Measurements from ENCODE around the gene MED17.

The MED17 gene, protein sequence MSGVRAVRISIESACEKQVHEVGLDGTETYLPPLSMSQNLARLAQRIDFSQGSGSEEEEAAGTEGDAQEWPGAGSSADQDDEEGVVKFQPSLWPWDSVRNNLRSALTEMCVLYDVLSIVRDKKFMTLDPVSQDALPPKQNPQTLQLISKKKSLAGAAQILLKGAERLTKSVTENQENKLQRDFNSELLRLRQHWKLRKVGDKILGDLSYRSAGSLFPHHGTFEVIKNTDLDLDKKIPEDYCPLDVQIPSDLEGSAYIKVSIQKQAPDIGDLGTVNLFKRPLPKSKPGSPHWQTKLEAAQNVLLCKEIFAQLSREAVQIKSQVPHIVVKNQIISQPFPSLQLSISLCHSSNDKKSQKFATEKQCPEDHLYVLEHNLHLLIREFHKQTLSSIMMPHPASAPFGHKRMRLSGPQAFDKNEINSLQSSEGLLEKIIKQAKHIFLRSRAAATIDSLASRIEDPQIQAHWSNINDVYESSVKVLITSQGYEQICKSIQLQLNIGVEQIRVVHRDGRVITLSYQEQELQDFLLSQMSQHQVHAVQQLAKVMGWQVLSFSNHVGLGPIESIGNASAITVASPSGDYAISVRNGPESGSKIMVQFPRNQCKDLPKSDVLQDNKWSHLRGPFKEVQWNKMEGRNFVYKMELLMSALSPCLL

GRCh38 chr11:93784145-93784934, at the start of gene MED17:
Gene MED17 (plus strand): TSS chr11:93784282. CDS start chr11:93784514, 232 bp downstream.
- peak; percentile 95 for DNase-seq

- no peak for DNase-seq
Observed at GRCh38 chr11:93734427-93735222, 49.5 kb upstream of the MED17 start.

GRCh38 chr11:93735627-93736026, 48.5 kb upstream of the MED17 start:
- DNase-seq, result no peak

- no peak for DNase-seq
Observed at GRCh38 chr11:93736129-93736528, 48.0 kb upstream of the MED17 start.

DNA sequence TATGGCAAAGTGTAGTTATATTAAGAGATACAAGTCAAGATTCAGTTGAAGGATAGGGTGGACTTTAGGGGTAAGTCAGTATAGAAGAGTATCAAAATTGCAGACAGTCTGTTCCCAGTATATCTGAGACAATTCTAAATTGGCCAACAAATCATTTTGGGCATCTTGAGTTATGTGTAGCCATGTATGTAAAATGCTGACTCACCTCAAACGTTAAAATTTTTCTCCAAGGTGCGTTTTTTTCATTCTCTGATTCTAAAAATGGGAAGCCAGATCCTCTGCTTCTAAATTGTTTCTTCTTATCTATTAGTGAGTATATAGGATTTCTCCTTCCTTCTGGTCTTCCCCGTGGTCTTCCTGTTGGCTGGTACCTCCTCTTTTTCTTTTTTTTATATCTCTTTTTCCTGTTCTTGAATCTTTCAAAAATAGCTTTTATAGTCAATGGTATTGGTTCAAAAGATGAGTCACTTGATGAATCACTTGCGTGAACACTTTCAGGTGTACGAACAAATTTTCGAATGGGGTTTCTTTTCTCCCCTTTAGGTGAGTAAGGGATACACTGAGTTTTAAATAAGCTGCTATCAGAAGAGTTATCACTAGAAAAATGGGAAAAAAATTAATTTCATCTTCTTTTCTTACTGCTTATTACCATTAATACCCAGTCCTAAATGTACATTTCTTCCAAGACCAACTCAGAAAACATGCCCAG, 46.0 kb upstream of the MED17 start:
- peak; percentile 55 for DNase-seq

DNA sequence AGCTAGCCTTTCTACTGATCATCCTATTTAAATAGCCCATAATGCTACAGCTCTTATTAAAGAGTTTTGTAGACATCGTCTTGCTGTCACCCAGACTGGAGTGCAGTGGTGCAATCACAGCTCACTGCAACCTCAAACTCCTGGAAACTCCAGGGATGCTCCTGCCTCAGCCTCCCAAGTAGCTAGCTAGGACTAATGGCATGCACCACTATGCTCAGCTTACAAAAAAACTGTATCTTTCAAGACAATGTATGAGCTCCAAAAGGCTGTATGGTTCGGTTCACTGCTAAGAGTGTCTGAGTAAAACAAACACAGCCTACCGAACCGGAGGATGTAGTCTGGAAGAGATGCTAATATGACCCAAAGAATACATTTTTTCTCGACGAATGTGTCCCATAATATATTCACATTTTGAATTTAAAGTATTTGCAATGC, 45.4 kb upstream of the MED17 start:
- no peak for DNase-seq

DNA sequence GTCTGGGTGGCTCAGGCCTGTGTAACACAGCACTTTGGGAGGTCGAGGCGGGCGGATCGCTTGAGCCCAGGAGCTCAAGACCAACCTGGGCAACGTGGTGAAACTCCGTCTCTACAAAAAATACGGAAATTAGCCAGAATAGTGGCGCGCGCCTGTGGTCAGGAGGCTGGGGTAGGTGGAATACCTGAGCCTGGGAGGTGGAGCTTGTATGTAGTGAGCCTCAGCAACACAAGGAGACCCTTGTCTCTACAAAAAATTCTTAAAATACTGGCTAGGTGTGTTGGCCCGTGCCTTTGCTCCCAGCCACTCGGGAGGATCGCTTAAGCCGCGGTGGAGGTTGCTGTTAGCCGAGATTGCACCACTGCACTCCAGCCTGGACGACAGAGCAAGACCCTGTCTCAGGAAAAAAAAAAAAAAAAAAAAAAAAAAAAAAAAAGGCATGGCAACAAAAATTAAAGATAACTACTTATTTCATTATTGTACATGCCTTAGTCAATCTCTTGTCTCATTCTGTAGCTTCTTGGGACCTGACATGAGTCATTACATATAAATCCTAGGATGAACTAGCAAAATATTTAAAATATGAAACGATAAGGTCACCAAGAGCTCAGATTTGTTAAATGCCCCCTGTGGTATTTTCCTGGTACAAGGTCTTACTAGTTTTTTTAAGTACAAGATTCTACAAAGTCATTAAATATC, 43.9 kb upstream of the MED17 start:
- DNase-seq, result peak; percentile 43

GRCh38 chr11:93740730-93741093, 43.4 kb upstream of the MED17 start:
- peak; percentile 79 for DNase-seq

DNA sequence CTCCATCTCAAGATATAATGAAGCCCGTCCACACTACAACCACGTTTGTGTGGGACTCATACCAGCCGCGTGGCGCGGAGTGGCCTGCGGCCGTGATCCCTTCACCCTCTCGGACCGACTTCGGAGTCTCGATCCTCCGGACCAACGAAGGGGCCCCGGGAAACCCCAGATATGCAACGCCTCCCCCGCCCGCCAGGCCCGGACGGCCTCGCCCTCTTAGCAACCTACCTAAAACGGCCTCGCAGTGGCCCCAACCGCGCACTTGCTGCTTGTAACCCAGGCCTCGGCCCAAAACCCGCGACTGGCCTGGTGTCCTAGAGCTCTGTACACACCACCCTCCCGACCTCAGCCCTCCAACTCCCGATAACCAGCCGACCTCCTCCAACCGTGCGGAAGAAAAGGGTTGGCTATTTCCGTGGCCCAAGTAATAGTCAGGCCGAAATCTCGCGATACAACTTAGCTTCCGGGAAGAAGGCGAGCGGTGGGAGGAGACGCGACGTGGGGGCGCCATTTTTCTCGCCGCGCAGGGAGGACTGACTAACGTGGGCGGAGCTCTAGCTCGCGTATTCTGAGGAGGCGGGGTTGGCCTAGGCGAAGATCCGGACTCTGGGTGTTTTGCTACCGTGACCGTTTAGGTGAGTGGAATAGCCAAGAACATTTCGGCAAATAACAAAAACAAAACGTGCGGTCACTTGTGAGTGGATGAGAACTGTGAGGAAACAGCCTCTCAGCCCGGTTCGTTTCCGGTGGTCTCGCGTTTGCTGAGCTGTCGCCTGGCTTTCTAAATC, 42.8 kb upstream of the MED17 start, which contains the start of the genes C11orf54 and TAF1D:
Gene C11orf54, plus strand, starts transcription at position 579 of the 788 bp plus-strand sequence. CDS start 5,722 bp downstream, outside the sequence.
Gene TAF1D, minus strand, starts transcription at position 402 of the 788 bp plus-strand sequence. CDS start 2,191 bp downstream, outside the sequence.
- peak; percentile 99 for DNase-seq

DNA sequence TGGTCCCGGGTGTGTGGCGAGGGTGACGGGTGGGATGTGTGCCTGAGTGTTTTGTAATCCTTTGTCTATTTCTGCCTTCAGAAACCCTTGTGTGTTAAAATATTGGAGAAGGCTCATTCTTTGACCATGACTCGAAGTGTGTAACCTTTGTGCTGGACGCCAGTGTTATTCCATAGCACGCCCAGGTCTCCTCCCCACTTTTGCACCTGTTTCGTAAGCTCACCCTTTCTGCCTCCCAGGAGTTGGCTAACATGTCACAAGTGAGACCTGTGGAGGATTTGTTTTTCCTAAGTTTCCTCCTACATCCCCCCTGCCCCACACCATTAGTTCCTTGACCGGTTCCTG, 42.2 kb upstream of the MED17 start:
- peak; percentile 80 for DNase-seq

DNA sequence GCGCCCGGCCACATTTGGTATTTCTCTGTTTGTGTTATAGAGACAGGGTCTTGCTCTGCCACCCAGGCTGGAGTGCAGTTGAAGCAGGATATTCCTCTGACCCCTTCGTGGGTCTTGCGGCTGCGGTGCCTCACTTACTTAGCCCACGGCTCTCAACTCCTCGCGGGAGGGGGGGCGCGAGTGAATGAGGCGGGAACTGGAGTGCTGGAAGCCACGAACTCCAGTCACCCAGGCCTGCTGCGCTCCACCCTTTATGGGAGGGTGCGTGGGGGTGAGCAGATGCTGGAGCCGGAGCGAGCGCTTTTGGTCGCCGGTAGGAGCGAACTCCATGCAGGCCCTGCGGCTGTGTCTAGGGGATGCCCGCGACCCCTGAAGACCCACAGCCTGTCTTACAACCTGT, 40.8 kb upstream of the MED17 start:
- DNase-seq, result no peak

DNA sequence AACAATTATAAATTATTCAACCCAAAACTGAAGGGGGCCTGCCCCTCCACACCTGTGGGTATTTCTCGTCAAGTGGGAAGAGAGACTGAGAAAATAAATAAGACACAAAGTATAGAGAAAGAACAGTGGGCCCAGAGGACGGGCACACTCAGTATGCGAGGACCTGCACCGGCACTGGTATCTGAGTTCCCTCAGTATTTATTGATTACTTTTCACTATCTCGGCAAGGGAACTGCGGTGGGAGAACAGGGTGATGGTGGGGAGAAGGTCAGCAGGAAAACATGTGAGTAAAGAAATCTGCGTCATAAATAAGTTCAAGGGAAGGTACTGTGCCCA, 39.4 kb upstream of the MED17 start:
- DNase-seq, result no peak

DNA sequence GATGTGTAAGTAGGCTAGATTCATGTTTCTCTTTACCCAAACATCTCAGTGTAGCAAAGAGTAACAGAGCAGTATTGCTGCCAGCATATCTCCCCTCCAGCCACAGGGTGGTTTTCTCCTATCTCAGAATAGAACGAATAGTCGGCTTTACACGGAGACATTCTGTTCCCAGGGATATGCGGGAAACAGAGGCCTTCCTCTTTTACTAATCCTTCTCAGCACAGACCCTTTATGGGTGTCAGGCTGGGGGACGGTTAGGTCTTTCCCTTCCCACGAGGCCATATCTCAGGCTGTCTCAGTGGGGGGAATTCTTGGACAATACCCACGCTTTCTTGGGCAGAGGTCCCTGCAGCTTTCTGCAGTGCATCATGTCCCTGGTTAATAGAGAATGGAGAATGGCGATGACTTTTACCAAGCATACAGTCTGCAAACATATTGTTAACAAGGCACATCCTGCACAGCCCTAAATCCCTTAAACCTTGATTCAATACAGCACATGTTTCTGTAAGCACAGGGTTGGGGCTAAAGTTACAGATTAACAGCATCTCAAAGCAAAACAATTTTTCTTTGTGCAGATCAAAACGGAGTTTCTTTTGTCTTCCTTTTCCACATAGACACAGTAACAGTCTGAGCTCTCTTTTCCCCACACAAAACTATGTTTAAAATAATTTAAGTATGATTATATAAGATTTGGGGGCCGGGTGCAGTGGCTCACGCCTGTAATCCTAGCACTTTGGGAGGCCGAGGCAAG, 38.9 kb upstream of the MED17 start:
- peak; percentile 79 for DNase-seq

DNA sequence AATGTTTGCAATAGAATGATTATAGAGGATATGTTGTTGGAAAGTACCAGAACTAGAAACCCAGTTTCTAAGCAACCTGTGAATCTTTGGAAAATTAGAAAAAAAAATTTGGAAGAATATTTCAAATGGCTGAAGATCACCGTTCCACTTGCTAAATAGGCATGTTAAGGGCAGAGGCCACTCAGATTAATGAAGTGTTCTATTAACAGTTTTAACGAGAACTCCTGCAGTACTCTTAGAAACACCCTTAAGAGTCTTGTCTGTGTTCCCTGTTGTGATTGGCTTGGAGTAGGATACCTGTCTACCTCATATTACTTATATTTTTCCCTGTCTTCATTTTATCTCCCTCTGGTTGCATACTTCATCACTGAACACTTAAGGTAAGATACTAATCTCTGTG, 38.0 kb upstream of the MED17 start:
- DNase-seq, result no peak

GRCh38 chr11:93747122-93747521, 37.0 kb upstream of the MED17 start:
- no peak for DNase-seq

DNA sequence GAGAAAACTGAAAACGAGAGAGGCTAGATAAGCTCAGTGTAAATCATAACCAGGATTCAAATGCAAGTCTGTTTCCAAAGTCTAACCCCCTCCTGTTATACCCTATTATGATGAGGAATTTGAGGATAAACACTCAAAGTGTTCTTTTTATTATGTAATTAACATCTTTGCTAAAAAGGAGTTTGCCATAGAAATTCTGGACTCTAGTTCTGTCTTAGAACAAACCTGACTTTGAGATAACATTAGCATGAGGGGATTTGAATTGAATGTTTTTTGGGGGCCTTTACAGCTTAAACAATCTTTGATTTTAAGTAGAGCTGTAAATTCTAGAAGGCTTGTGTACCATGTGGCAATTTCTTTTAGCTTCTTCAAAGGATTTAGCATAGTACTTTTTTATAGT, 33.1 kb upstream of the MED17 start:
- no peak for DNase-seq

DNA sequence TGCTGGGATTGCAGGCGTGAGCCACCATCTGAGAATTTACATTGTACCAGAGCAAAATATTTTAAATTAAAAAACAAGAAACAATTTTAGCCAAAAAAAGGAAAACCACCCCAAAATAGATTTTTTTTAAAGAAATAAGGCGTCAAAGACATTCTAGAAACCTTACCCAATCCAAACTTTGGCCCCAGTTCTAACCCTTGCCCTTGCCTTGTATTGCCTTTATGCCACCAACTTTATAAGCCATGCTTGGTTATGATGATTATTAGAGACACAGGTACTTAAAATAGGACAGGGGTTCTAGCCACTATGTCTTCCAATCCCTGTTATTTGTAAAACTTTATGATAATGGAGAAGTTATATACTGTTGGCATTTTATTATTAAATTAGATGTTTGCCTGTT, 30.8 kb upstream of the MED17 start:
- DNase-seq, result no peak

- peak; percentile 69 for DNase-seq
Observed at GRCh38 chr11:93756748-93757147, 27.3 kb upstream of the MED17 start.

- DNase-seq, result no peak
Observed at GRCh38 chr11:93757301-93757700, 26.8 kb upstream of the MED17 start.

Measured in OCI-M1 (cell line).